OCI-LY7 (cell line): Measurements from ENCODE around the gene POU3F2. TPM values are rescaled to one million over a fixed set of nuclear protein-coding genes. Genes with fewer than 3 reads are reported as not detected.

ENCODE experiments used
- BruUV-seq: library from RNA; stranded (reverse); fragments of 400-500 nt; replicated peaks from 2 replicates; lab custom pipeline; 2021; lab: Mats Ljungman, UMichigan
- CTCF ChIA-PET: fragments of 300-600 bp; sonication (Branson Sonifier 250); formaldehyde crosslinking; loops from one replicate; lab custom pipeline; 2022; ENCODE audit warnings: antibody characterized with exemption; ENCODE audit not compliant: unreplicated experiment; lab: Charles Lee
- POLR2A ChIA-PET: fragments of 300-600 bp; sonication (Branson Sonifier 250); formaldehyde crosslinking; loops from one replicate; lab custom pipeline; 2022; ENCODE audit warnings: antibody characterized with exemption; lab: Charles Lee
- DNase-seq: peaks from one replicate; pipeline ENCODE4 v3.0.0-alpha.2; 2015; ENCODE audit warnings: low spot score
- H2AFZ ChIP-seq: fragments of 200-600 bp; sonication (generic), shearing (Covaris generic); 2 replicates; pipeline ENCODE4 v1.6.1; 2014; ENCODE audit warnings: mild to moderate bottlenecking, antibody characterized with exemption, low read length, moderate library complexity
- H3K27ac ChIP-seq: fragments of 200-600 bp; sonication (generic); 2 replicates; pipeline ENCODE4 v1.5.1; 2014; ENCODE audit warnings: mixed run types, low read depth, mild to moderate bottlenecking, moderate library complexity, low read length, inconsistent platforms; ENCODE audit not compliant: poor library complexity, severe bottlenecking
- H3K36me3 ChIP-seq: fragments of 200-600 bp; sonication (generic); 2 replicates; pipeline ENCODE4 v1.6.1; 2014; ENCODE audit warnings: mild to moderate bottlenecking, antibody characterized with exemption, low read length, moderate library complexity, mixed read lengths; ENCODE audit not compliant: insufficient read depth
- H3K4me1 ChIP-seq: fragments of 200-600 bp; sonication (generic); 2 replicates; pipeline ENCODE4 v1.5.1; 2014; ENCODE audit warnings: mild to moderate bottlenecking, low read length; ENCODE audit not compliant: insufficient read depth, poor library complexity, severe bottlenecking
- H3K4me2 ChIP-seq: fragments of 200-600 bp; sonication (generic); 2 replicates; pipeline ENCODE4 v1.6.1; 2014; ENCODE audit warnings: mild to moderate bottlenecking, low read length
- H3K4me3 ChIP-seq: fragments of 200-600 bp; sonication (generic); 2 replicates; pipeline ENCODE4 v1.5.1; 2014; ENCODE audit warnings: mild to moderate bottlenecking, low read depth, low read length; ENCODE audit not compliant: poor library complexity, severe bottlenecking
- H3K79me2 ChIP-seq: fragments of 200-600 bp; sonication (generic); 2 replicates; pipeline ENCODE4 v1.6.1; 2016; ENCODE audit warnings: low read depth, mild to moderate bottlenecking, low read length, moderate library complexity, mixed read lengths; ENCODE audit not compliant: insufficient read depth
- H3K9me2 ChIP-seq: fragments of 200-600 bp; sonication (generic); 2 replicates; pipeline ENCODE4 v1.6.1; 2016; ENCODE audit warnings: mild to moderate bottlenecking, low read length, mixed read lengths; ENCODE audit not compliant: insufficient read depth
- H3K9me3 ChIP-seq: fragments of 200-600 bp; sonication (generic); 2 replicates; pipeline ENCODE4 v1.6.1; 2014; ENCODE audit warnings: mild to moderate bottlenecking, mixed run types, low read length, mixed read lengths
- H4K20me1 ChIP-seq: fragments of 200-600 bp; sonication (generic); 2 replicates; pipeline ENCODE4 v1.6.1; 2014; ENCODE audit warnings: mild to moderate bottlenecking, antibody characterized with exemption, low read length, moderate library complexity, mixed read lengths; ENCODE audit not compliant: insufficient read depth
- CTCF ChIP-seq: fragments of 200-600 bp; sonication (generic); conservative IDR thresholded peaks from 2 replicates; pipeline ENCODE4 v1.5.1; 2014; ENCODE audit warnings: mild to moderate bottlenecking, antibody characterized with exemption, low read length, moderate library complexity, mixed read lengths
- EZH2phosphoT487 ChIP-seq: fragments of 200-600 bp; sonication (generic); IDR thresholded peaks from 2 replicates; pipeline ENCODE4 v1.6.1; 2018; ENCODE audit warnings: low read depth, borderline replicate concordance, mild to moderate bottlenecking, mixed run types, antibody characterized with exemption, low read length, moderate library complexity, mixed read lengths
- intact Hi-C: fragments of 100-400 bp; cut with micrococcal nuclease; formaldehyde crosslinking; loops from one replicate; pipeline ENCODE4 v1.10.0; 2022; ENCODE audit not compliant: unreplicated experiment
- total RNA-seq, 2 experiments: library from RNA; depleted of rRNA in 1 of 2; stranded (reverse); fragments of >200 nt in 1 of 2; shearing (Covaris generic) in 1 of 2; gene quantifications; 2 replicates each; pipeline ENCODE4 v1.2.3, GENCODE V29; 2014 to 2022

The POU3F2 gene
- total RNA-seq, 2 experiments from 2014 or later: not detected

GRCh38 chr6:98824162-98824901 lies 10.0 kb upstream of the POU3F2 start:
- Histone ChIP-seq H2AFZ (no peak overlapping the region), H3K4me3 (no peak overlapping the region), H3K4me1 (no peaks in the 10 kb centered on the region), H3K9me2 (no peaks in the 10 kb centered on the region), H3K27ac (no peak overlapping the region), H4K20me1 (no peaks in the 10 kb centered on the region), H3K9me3 (no peaks in the 10 kb centered on the region), H3K4me2 (no peak overlapping the region), H3K79me2 (no peaks in the 10 kb centered on the region), H3K36me3 (no peaks in the 10 kb centered on the region)
- BruUV-seq: no TSS peak
- no peak for DNase-seq
- CTCF ChIA-PET: no interaction called here
- intact Hi-C loops: no loop called here
- TF ChIP-seq EZH2phosphoT487 (no peak), CTCF (no peak)
- POLR2A ChIA-PET: no interaction called here

- CTCF ChIA-PET: no interaction called here
Observed at GRCh38 chr6:98824902-98825599, 9.3 kb upstream of the POU3F2 start.

More at GRCh38 chr6:98824902-98825599, 9.3 kb upstream of the POU3F2 start:
- H2AFZ ChIP-seq: no peak overlapping the region
- no peaks in the 10 kb centered on the region for H3K9me3 ChIP-seq
- H3K4me2 ChIP-seq: no peak overlapping the region
- TF ChIP-seq CTCF (no peak), EZH2phosphoT487 (no peak)
- DNase-seq: no peak
- H3K79me2 ChIP-seq: no peaks in the 10 kb centered on the region
- no peaks in the 10 kb centered on the region for H3K4me1 ChIP-seq
- intact Hi-C loops: no loop called here
- H3K4me3 ChIP-seq: no peak overlapping the region
- BruUV-seq: no TSS peak
- H3K36me3 ChIP-seq: no peaks in the 10 kb centered on the region
- POLR2A ChIA-PET: interaction anchor here (0.7 kb wide), 1 partner anchor 139 kb away, joined by 3 read pairs; no protein-coding TSS in a partner anchor
- H3K27ac ChIP-seq: no peak overlapping the region
- H3K9me2 ChIP-seq: no peaks in the 10 kb centered on the region
- H4K20me1 ChIP-seq: no peaks in the 10 kb centered on the region
